ENCODE data around the gene CARMIL3. TPM values are rescaled to one million over a fixed set of nuclear protein-coding genes. Genes with fewer than 3 reads are reported as not detected.

CARMIL3 gene
- total RNA-seq, 1 donor from 2014 or later = 0.60 TPM

DNA sequence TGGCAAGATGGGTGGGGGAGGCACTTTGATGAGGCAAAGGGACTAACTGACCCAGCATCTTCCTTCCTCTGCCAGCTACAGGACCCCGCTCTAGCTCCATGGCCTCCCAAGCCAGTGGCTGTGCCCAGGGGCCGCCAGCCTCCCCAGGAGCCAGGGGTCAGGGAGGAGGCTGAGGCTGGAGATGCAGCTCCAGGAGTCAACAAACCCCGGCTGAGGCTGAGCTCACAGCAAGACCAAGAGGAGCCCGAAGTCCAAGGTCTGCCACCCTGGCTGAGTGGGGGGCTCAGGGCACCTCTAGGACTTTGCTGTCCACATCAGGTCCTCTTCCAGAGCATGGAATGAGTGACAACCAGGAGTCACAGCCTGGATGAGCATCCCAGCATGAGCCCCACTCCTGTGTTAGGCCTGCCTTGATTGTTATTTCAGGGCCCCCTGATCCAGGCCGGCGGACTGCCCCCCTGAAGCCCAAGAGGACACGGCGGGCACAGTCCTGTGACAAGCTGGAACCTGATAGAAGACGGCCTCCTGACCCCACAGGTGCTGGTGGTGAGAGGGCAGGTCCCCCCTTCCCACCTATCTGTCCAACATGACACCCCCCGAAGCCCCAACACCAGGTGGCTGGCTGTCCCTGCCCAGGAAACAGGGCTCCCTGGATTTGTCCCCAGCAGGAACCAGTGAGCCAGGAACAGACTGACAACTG, 17.1 kb downstream of the CARMIL3 start:
- Mint-ChIP-seq H3K36me3 (ENCODE audit: low read depth) (no peaks in the 10 kb centered on the region), H3K27ac (ENCODE audit: unreplicated experiment) (no peak overlapping the region), H3K4me1 (ENCODE audit: low read depth) (no peaks in the 10 kb centered on the region), H3K4me3 (ENCODE audit: unreplicated experiment) (no peak overlapping the region), H3K27me3 (ENCODE audit: low read depth) (peaks cover 26% of the 10 kb centered on the region), H3K9me3 (ENCODE audit: low read depth) (no peaks in the 10 kb centered on the region)
- TF ChIP-seq, protein P1, sequence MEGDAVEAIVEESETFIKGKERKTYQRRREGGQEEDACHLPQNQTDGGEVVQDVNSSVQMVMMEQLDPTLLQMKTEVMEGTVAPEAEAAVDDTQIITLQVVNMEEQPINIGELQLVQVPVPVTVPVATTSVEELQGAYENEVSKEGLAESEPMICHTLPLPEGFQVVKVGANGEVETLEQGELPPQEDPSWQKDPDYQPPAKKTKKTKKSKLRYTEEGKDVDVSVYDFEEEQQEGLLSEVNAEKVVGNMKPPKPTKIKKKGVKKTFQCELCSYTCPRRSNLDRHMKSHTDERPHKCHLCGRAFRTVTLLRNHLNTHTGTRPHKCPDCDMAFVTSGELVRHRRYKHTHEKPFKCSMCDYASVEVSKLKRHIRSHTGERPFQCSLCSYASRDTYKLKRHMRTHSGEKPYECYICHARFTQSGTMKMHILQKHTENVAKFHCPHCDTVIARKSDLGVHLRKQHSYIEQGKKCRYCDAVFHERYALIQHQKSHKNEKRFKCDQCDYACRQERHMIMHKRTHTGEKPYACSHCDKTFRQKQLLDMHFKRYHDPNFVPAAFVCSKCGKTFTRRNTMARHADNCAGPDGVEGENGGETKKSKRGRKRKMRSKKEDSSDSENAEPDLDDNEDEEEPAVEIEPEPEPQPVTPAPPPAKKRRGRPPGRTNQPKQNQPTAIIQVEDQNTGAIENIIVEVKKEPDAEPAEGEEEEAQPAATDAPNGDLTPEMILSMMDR (IDR thresholded peaks at IDR 0.05) = no peak
- peak; percentile 59 for DNase-seq (ENCODE audit: low spot score)

DNA sequence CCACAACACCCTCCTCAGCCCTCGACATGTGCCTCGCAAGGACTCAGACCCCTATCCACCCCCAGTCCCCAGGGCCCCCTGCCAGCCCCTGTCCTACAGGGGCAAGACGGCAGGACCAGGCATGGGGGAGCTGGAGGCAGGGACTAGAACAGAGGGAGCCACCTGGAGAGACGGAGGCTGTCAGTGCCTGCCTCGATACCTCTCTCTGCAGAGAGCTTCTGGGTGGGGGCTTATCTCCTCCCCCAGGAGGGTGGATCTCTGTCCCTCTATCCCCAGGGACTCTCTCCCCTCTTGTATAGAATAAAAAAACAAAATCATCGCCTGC, 17.6 kb downstream of the CARMIL3 start:
- Mint-ChIP-seq H3K4me3 (ENCODE audit: unreplicated experiment) (no peak overlapping the region), H3K27ac (ENCODE audit: unreplicated experiment) (no peak overlapping the region), H3K36me3 (ENCODE audit: low read depth) (no peaks in the 10 kb centered on the region), H3K4me1 (ENCODE audit: low read depth) (no peaks in the 10 kb centered on the region), H3K9me3 (ENCODE audit: low read depth) (no peaks in the 10 kb centered on the region), H3K27me3 (ENCODE audit: low read depth) (peaks cover 26% of the 10 kb centered on the region)
- no peak for DNase-seq (ENCODE audit: low spot score)
- TF ChIP-seq, protein P1 (IDR thresholded peaks at IDR 0.05) = no peak

DNA sequence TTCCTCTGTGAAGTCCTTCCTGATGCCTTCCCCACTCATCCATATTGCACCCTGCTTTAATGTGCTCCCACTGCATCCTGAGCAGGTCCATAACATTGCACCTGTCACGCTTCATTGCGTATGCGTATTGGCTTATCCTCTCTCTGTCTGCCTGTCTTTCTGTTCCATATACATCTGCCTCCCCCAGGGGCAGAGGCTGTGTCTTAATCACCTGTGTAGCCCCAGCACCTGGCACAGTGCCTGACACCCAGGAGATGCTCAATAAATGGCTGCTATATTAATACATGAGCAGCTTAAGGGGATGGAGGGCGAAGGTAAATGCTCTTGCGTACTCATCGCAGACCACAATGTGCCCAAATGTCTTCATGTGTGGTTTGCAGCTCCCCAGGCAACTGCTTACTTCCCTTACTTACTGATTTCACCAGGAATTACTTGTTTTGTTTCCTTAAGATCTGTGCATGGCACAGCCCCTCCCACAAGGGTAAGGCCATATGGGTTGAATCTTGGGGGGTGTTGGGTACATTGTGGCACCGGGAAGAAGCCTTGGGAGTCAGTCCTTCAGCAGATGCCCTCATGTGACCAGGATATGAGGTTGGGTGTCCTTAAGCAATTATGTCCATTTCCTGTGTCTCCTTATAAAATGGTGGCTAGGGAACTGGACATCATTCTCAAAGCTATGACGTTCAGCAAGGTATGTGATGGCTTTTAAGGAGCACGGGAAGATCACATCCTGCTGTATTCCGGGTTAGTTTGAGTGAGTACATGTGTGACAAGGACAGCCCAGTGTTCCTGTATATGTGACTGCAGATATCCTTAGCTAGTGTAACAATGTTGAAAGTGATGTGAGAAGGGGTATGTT, 18.7 kb downstream of the CARMIL3 start:
- no peaks in the 10 kb centered on the region for H3K36me3 Mint-ChIP-seq (ENCODE audit: low read depth)

DNA sequence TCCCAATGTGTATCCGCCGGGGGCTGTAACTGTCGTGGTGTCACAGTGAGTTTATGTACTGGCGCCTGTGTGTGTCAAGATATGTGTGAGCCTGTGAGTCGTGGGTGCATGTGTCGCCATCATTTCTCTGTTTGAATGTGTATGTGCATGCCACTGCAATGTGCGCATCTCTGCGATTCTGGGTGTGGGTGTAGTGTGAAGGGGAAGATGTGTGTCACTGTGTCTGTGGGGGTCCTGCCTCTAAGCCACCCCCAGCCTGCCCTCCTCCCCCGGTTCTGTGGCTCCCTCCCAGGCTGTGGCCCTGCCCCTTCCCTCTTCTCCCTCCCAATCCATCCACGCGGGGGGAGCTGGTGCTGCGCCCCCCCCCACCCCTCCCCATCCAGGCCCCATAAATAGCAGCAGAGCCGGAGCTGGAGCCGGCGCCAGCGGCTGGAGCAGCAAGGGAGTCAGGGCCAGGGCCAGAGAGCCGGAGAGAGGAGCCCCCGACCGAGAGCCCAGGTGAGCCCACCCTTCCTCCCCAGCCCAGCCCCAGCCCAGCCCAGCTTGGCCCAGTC, 19.4 kb downstream of the CARMIL3 start, which contains the start of gene CPNE6:
Gene CPNE6 (plus strand): TSS at position 419 of the 554 bp plus-strand sequence. CDS start 1,375 bp downstream, outside the sequence.
- H3K4me1 Mint-ChIP-seq (ENCODE audit: low read depth) = no peaks in the 10 kb centered on the region
- no peak within 1 kb of the TSS for H3K27ac Mint-ChIP-seq (ENCODE audit: unreplicated experiment)
- no peaks in the 10 kb centered on the region for H3K9me3 Mint-ChIP-seq (ENCODE audit: low read depth)
- TF ChIP-seq, protein P1 (IDR thresholded peaks at IDR 0.05) = no peak
- no peaks in the 10 kb centered on the region for H3K36me3 Mint-ChIP-seq (ENCODE audit: low read depth)
- H3K4me3 Mint-ChIP-seq (ENCODE audit: unreplicated experiment) = no peak within 1 kb of the TSS
- H3K27me3 Mint-ChIP-seq (ENCODE audit: low read depth) = peaks cover 28% of the 10 kb centered on the region
- peak; percentile 62 for DNase-seq (ENCODE audit: low spot score)

More for the DNA sequence above, 18.7 kb downstream of the CARMIL3 start:
- TF ChIP-seq, protein P1 (IDR thresholded peaks at IDR 0.05) = no peak
- H3K4me1 Mint-ChIP-seq (ENCODE audit: low read depth) = no peaks in the 10 kb centered on the region
- H3K4me3 Mint-ChIP-seq (ENCODE audit: unreplicated experiment) = no peak overlapping the region
- no peak overlapping the region for H3K27ac Mint-ChIP-seq (ENCODE audit: unreplicated experiment)
- DNase-seq (ENCODE audit: low spot score) = no peak
- H3K9me3 Mint-ChIP-seq (ENCODE audit: low read depth) = no peaks in the 10 kb centered on the region
- peaks cover 30% of the 10 kb centered on the region for H3K27me3 Mint-ChIP-seq (ENCODE audit: low read depth)

DNA sequence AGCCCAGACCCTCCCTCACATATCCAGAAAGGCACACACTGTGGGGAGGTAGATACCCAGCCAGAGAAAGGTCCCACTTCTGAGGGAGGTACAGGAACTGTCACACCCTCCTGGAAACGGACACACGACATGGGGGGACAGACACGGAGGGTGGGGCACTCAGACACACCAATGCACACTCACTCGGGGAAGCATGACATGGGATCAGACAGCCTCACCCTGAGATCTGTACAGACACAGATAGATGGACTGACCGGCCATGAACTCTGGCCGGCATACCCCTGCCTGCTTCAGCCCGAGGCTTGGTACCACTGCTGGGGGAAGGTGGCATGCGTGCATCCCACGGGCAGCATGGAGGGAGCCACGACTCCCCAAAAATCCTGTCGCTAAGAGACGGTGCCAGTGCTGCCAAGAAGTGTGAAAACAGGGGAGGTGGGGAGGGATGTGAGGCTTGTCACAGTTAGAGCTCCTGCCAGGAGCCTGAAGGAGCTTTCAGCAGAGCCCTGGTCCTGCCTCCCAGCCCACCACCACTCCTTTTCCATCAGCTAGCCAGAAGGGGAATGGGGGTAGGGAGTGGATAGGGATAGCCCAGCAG, 20.1 kb downstream of the CARMIL3 start:
- H3K9me3 Mint-ChIP-seq (ENCODE audit: low read depth) = no peaks in the 10 kb centered on the region
- peaks cover 25% of the 10 kb centered on the region for H3K27me3 Mint-ChIP-seq (ENCODE audit: low read depth)
- TF ChIP-seq, protein P1 (IDR thresholded peaks at IDR 0.05) = no peak
- no peaks in the 10 kb centered on the region for H3K36me3 Mint-ChIP-seq (ENCODE audit: low read depth)
- no peaks in the 10 kb centered on the region for H3K4me1 Mint-ChIP-seq (ENCODE audit: low read depth)
- H3K4me3 Mint-ChIP-seq (ENCODE audit: unreplicated experiment) = no peak overlapping the region
- no peak overlapping the region for H3K27ac Mint-ChIP-seq (ENCODE audit: unreplicated experiment)
- peak; percentile 40 for DNase-seq (ENCODE audit: low spot score)

All from chondrocyte (in vitro differentiated cells).